Midbrain (tissue), 1 donor: ENCODE data around the gene CXCL8.
"Not testable (repeated sequence)": the region's sequence is repeated elsewhere in the genome, so short reads cannot be mapped to it uniquely, and the experiment has no call there.

Experiments
- DNase-seq: peaks from one replicate; lab custom pipeline; 2025; lab: John Stamatoyannopoulos, UW

The CXCL8 gene

GRCh38 chr4:73743795-73744194 is 3.4 kb downstream of the CXCL8 start:
- no peak for DNase-seq

- no peak for DNase-seq
Observed at GRCh38 chr4:73744203-73744602, 3.8 kb downstream of the CXCL8 start.

GRCh38 chr4:73750730-73751129 is 10.4 kb downstream of the CXCL8 start:
- DNase-seq: no peak

- DNase-seq: no peak
Observed at GRCh38 chr4:73751166-73751565, 10.8 kb downstream of the CXCL8 start.

GRCh38 chr4:73751830-73752229 is 11.5 kb downstream of the CXCL8 start:
- DNase-seq: no peak

- DNase-seq: no peak
Observed at GRCh38 chr4:73752424-73752823, 12.1 kb downstream of the CXCL8 start.

GRCh38 chr4:73753215-73753614 is 12.8 kb downstream of the CXCL8 start:
- DNase-seq: no peak

- DNase-seq: no peak
Observed at GRCh38 chr4:73754934-73755333, 14.6 kb downstream of the CXCL8 start.

- DNase-seq: no peak
Observed at GRCh38 chr4:73759357-73759756, 19.0 kb downstream of the CXCL8 start.

- no peak for DNase-seq
Observed at GRCh38 chr4:73761856-73762255, 21.5 kb downstream of the CXCL8 start.

- no peak for DNase-seq
Observed at GRCh38 chr4:73762409-73762808, 22.0 kb downstream of the CXCL8 start.

- DNase-seq: no peak
Observed at GRCh38 chr4:73763877-73764276, 23.5 kb downstream of the CXCL8 start.

- no peak for DNase-seq
Observed at GRCh38 chr4:73764513-73764912, 24.1 kb downstream of the CXCL8 start.

GRCh38 chr4:73765296-73765695 is 24.9 kb downstream of the CXCL8 start:
- DNase-seq: no peak

GRCh38 chr4:73770917-73771316 is 30.5 kb downstream of the CXCL8 start:
- DNase-seq: no peak

GRCh38 chr4:73772363-73772762 is 32.0 kb downstream of the CXCL8 start:
- no peak for DNase-seq

- not testable (repeated sequence) for DNase-seq
Observed at GRCh38 chr4:73774406-73774805, 34.0 kb downstream of the CXCL8 start.

- no peak for DNase-seq
Observed at GRCh38 chr4:73776321-73776729, 36.0 kb downstream of the CXCL8 start.

GRCh38 chr4:73777612-73778011 is 37.2 kb downstream of the CXCL8 start:
- no peak for DNase-seq

GRCh38 chr4:73780243-73780642 is 39.9 kb downstream of the CXCL8 start:
- DNase-seq: no peak

GRCh38 chr4:73780834-73781233 is 40.5 kb downstream of the CXCL8 start:
- DNase-seq: no peak

- DNase-seq: no peak
Observed at GRCh38 chr4:73788411-73788810, 48.0 kb downstream of the CXCL8 start.
